HG03439 (cell line): ENCODE data around the gene ZNF215.
A peak's percentile ranks its signal among the peaks of the same experiment; 100 is the strongest.
"Not testable (repeated sequence)": the region's sequence is repeated elsewhere in the genome, so short reads cannot be mapped to it uniquely, and the experiment has no call there.

Source experiments
- ATAC-seq: cut with Tn5 transposase; IDR thresholded peaks from one replicate; pipeline ENCODE4 v1.9.1; 2021; ENCODE audit warnings: mild to moderate bottlenecking, moderate library complexity; ENCODE audit not compliant: unreplicated experiment

ZNF215 gene

GRCh38 chr11:6932145-6932544, 5.9 kb downstream of the ZNF215 start:
- ATAC-seq: no peak

- ATAC-seq: no peak
Measured at GRCh38 chr11:6941970-6942369, 15.7 kb downstream of the ZNF215 start.

- ATAC-seq: no peak
Measured at GRCh38 chr11:6943131-6943530, 16.9 kb downstream of the ZNF215 start.

DNA sequence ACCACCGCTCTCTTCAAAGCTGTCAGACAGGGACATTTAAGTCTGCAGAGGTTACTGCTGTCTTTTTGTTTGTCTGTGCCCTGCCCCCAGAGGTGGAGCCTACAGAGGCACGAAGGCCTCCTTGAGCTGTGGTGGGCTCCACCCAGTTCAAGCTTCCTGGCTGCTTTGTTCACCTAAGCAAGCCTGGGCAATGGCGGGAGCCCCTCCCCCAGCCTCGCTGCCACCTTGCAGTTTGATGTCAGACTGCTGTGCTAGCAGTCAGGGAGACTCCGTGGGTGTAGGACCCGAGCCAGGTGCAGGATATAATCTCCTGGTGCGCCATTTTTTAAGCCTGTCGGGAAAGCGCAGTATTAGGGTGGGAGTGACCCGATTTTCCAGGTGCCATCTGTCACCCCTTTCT, 28.0 kb downstream of the ZNF215 start:
- not testable (repeated sequence) for ATAC-seq

DNA sequence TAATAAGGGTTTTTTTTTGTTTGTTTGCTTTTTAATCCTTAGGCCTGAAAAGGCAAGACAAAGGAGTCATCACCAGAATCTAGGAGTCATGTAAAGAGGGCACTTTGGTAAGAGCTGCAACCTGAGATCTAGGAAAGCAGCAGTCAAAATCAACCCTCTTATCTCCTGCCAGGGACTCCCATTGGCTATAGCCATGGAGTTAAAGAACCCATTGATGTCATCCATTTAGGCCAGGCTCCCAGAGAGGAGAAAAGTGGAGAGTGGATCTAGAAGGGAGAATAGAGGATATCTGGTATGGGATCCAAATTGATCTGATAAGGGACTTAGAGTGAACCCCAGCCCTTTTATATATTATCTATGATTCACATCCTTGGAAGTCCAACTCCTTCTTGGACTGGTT, 35.9 kb downstream of the ZNF215 start:
- peak; percentile 14 for ATAC-seq

GRCh38 chr11:6962673-6963072, 36.4 kb downstream of the ZNF215 start:
- ATAC-seq: peak; percentile 97

- ATAC-seq: no peak
Measured at GRCh38 chr11:6968816-6969215, 42.6 kb downstream of the ZNF215 start.

- ATAC-seq: not testable (repeated sequence)
Measured at GRCh38 chr11:6969854-6970253, 43.6 kb downstream of the ZNF215 start.

GRCh38 chr11:6979365-6979764, 53.1 kb downstream of the ZNF215 start:
- ATAC-seq: no peak

- no peak for ATAC-seq
Measured at GRCh38 chr11:6986487-6986886, 60.3 kb downstream of the ZNF215 start.

DNA sequence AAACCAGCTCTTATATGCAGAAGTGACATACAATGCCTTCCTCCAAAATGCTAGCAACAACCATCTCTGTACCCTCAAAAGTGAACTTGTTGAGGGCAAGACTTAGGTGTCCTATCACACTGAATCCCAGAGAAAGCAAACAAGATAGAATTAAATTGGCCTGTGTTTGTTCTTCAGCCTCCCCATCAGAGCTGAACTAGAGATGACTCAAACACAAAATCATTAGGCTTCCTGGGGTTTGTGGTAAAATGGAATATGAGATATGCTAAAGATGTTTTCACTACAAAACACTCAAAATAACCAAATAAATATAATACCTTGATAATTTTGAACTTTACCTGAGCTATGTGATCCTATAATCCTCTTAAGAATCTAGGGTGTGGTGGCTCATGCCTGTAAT, 62.3 kb downstream of the ZNF215 start:
- ATAC-seq: no peak

GRCh38 chr11:6991227-6991626, 65.0 kb downstream of the ZNF215 start:
- ATAC-seq: no peak

- no peak for ATAC-seq
Measured at GRCh38 chr11:6992026-6992425, 65.8 kb downstream of the ZNF215 start.

DNA sequence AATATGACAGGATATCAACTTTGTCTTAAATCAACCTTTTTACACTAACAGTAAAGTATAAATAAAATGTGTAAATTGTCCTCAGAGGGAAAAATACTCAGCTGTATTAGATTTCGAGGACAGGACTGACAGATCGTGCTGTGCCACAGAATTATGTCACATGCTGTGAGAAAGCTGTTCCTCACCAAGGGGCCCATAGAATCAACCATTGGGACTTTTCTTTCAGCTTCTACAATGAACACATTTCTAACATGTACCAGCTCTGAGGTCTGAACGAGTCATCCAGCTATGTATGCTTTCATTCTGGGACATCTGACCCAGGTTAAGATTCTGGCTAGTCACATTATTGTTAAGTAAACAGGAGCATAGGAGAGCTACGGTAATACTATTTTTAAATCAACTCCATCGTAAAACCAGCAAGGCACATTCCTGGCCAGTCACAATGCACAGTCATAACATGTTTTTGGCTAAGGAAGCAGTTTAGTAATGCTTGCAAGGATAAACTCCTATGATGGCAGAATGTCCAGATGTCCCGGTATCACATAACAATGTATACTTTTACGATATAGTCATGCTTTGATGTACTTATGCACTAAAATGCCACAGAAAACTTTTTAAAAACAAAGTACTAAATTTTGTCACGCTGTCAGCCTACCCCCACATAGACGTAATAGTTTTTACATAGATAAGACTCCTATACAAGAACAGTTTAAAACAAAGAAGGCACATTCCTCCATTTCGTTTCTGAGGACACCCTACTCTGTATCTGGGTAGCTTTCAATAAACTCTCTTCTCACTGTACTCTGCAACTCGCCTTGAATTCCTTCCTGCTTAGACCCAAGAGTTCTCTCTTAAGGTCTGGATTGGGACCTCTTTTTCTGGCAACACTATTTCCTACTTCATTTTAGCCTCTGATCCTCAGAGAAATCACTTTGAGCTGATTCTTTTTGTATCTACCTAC, 66.5 kb downstream of the ZNF215 start:
- no peak for ATAC-seq

DNA sequence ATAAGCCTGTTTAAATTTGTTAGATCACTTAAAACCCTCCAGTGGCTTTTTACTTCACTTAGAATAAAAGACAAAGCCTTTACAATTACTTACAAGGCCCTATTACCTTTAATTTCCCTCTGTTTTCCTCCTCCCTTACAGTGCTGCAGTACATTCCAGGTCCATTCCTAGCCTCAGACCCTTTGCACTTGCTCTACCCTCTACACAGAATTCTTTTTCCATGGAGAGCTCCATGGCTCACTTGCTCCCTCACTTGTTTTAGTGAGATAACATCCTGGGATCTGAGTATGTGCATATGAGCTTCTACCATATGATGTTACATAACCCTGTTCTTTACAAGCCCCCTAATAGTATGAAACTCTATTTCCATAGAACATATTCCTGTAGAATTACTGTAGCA, 69.5 kb downstream of the ZNF215 start:
- ATAC-seq: no peak

DNA sequence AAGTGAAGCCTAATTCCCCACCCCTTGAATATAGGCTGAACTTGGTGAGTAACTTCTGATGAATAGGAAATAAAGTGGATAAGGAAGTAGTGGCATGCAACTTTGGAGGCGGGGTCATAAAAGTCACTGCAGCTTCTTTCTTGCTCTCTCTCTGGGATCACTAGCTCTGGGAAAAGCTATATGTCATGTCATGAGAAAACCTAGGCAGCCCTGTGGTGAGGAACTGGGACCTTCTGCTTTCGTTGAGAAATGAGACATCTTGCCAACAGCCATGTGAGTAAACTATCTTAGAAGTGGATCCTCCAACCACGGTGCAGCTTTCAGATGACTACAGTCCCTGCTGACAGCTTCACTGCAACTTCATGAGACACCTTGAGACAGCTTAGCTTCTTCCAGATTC, 78.3 kb downstream of the ZNF215 start:
- ATAC-seq: no peak
